ENCODE results near the gene TIMM23B.
"Not testable (repeated sequence)": the region's sequence is repeated elsewhere in the genome, so short reads cannot be mapped to it uniquely, and the experiment has no call there.

- TF ChIP-seq CTCF (IDR thresholded peaks at IDR 0.05); ZFX (IDR thresholded peaks at IDR 0.05; ENCODE audit: borderline replicate concordance): not testable (repeated sequence)
Observed at GRCh38 chr10:49903829-49904228, 38.0 kb upstream of the TIMM23B start.
